DND-41 (cell line): ENCODE measurements around the gene CDKN2C.
"Not testable (repeated sequence)": the region's sequence is repeated elsewhere in the genome, so short reads cannot be mapped to it uniquely, and the experiment has no call there.

Experiments used
- ATAC-seq: fragments of 200-7000 bp; cut with Tn5 transposase; 3 replicates; pipeline ENCODE4 v1.9.1; 2021; ENCODE audit warnings: low read depth; ENCODE audit not compliant: insufficient read depth
- DNase-seq: peaks from one replicate; pipeline ENCODE4 v3.0.0-alpha.2; 2020
- H2AFZ ChIP-seq: 2 replicates; pipeline ENCODE4 v1.6.0; 2012; ENCODE audit warnings: low read depth, low read length
- H3K27ac ChIP-seq: 2 replicates; pipeline ENCODE4 v1.5.1; 2012; ENCODE audit warnings: low read length, inconsistent platforms
- H3K27me3 ChIP-seq: fragments of 200-600 bp; sonication (generic); 2 replicates; pipeline ENCODE4 v1.6.0; 2012; ENCODE audit warnings: low read length, mild to moderate bottlenecking, inconsistent platforms; ENCODE audit not compliant: insufficient read depth, poor library complexity
- H3K36me3 ChIP-seq: 2 replicates; pipeline ENCODE4 v1.5.1; 2012; ENCODE audit warnings: low read length, inconsistent platforms; ENCODE audit not compliant: insufficient read depth
- H3K4me1 ChIP-seq: 2 replicates; pipeline ENCODE4 v1.5.1; 2012; ENCODE audit warnings: mild to moderate bottlenecking, low read length; ENCODE audit not compliant: insufficient read depth
- H3K4me2 ChIP-seq: 2 replicates; pipeline ENCODE4 v1.6.0; 2012; ENCODE audit warnings: mild to moderate bottlenecking, moderate library complexity, low read length, inconsistent platforms; ENCODE audit not compliant: insufficient read depth
- H3K4me3 ChIP-seq, 2 experiments: fragments of 200-600 bp in 1 of 2; shearing (Covaris generic) in 1 of 2; 2 replicates each; pipeline ENCODE4 v1.5.1; 2012 to 2016; ENCODE audit warnings: inconsistent platforms in 2 of 2, low read length in 2 of 2, mild to moderate bottlenecking in 2 of 2, low read depth in 1 of 2, moderate library complexity in 1 of 2
- H3K79me2 ChIP-seq: 2 replicates; pipeline ENCODE4 v1.6.0; 2012; ENCODE audit warnings: low read length, inconsistent platforms; ENCODE audit not compliant: insufficient read depth
- H3K9ac ChIP-seq: 2 replicates; pipeline ENCODE4 v1.6.0; 2012; ENCODE audit warnings: low read depth, mild to moderate bottlenecking, inconsistent platforms, low read length, moderate library complexity
- H3K9me3 ChIP-seq: 2 replicates; pipeline ENCODE4 v1.5.1; 2012; ENCODE audit warnings: low read length, moderate library complexity, mild to moderate bottlenecking, inconsistent platforms; ENCODE audit not compliant: insufficient read depth, severe bottlenecking
- H4K20me1 ChIP-seq: 2 replicates; pipeline ENCODE4 v1.6.0; 2012; ENCODE audit warnings: low read length; ENCODE audit not compliant: insufficient read depth
- CTCF ChIP-seq: IDR thresholded peaks from 2 replicates; pipeline ENCODE4 v1.5.1; 2012; ENCODE audit warnings: borderline replicate concordance, low read length, moderate library complexity, mild to moderate bottlenecking; ENCODE audit not compliant: poor library complexity, severe bottlenecking; ENCODE audit errors: extremely low read depth
- EZH2 ChIP-seq: IDR thresholded peaks from 3 replicates; pipeline ENCODE4 v1.6.1; 2012; ENCODE audit warnings: borderline replicate concordance, low read depth, mild to moderate bottlenecking, moderate library complexity, low read length, inconsistent platforms; ENCODE audit not compliant: severe bottlenecking

Gene CDKN2C

GRCh38 chr1:50930965-50931737 lies 38.9 kb upstream of the CDKN2C start:
- Histone ChIP-seq H3K4me2 (no peak overlapping the region), H3K36me3 (peaks cover 14% of the 10 kb centered on the region; the same call in 1 of the 2 replicates), H3K27me3 (no peaks in the 10 kb centered on the region), H3K79me2 (peaks cover 98% of the 10 kb centered on the region), H3K9me3 (no peaks in the 10 kb centered on the region), H2AFZ (no peak overlapping the region), H3K4me1 (no peaks in the 10 kb centered on the region), H3K4me3 (no peak overlapping the region), H3K9ac (no peak overlapping the region), H4K20me1 (peaks cover 31% of the 10 kb centered on the region), H3K27ac (no peak overlapping the region)
- no peak for ATAC-seq
- DNase-seq: no peak
- TF ChIP-seq EZH2: no peak
- no peak for TF ChIP-seq CTCF

GRCh38 chr1:50932043-50932442 lies 38.0 kb upstream of the CDKN2C start:
- Histone ChIP-seq H3K36me3 (peaks cover 12% of the 10 kb centered on the region; the same call in 1 of the 2 replicates), H3K79me2 (peaks cover 98% of the 10 kb centered on the region), H4K20me1 (peaks cover 39% of the 10 kb centered on the region)
- H3K4me3 ChIP-seq, ATAC-seq, H3K4me2 ChIP-seq, H3K27me3 ChIP-seq, H3K27ac ChIP-seq, H3K9ac ChIP-seq, H3K4me1 ChIP-seq, H3K9me3 ChIP-seq, DNase-seq, H2AFZ ChIP-seq: not testable (repeated sequence)

DNA sequence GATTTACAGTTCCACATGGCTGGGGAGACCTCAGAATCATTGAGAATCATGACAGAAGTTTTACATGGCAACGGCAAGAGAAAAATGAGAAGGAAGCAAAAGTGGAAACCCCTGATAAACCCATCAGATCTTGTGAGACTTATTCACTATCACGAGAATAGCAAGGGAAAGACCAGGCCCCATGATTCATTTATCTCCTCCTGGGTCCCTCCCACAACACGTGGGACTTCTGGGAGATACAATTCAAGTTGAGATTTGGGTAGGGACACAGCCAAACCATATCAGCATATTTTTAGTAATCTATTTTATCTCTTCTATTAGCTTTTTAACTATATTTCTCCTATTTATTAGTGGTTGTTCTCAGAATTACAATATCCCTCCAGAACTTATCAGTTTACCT lies 36.3 kb upstream of the CDKN2C start:
- Histone ChIP-seq H4K20me1 (peaks cover 41% of the 10 kb centered on the region), H3K79me2 (peaks cover 98% of the 10 kb centered on the region)
- not testable (repeated sequence) for H3K27me3 ChIP-seq, H3K9me3 ChIP-seq, H3K4me1 ChIP-seq, H2AFZ ChIP-seq, H3K4me2 ChIP-seq, H3K27ac ChIP-seq, H3K4me3 ChIP-seq, H3K9ac ChIP-seq, ATAC-seq, DNase-seq, H3K36me3 ChIP-seq

DNA sequence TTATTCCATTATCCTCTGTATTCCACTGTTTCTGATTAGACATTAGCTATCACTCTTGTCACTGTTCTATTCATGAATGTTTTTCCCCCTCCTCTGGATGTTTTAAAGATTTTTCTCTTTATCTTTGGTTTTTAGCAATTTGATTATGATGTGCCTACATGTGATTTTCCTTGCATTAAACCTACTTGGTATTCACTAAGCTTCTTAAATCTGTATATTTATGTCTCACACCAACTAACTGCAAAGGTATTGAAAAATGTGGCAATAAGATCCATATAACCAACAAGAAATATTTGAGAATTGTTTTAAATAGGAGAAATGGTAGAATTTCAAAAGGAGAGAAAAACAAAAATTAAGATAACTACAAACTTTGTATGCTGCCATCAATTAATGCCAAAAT lies 35.2 kb upstream of the CDKN2C start:
- no peak overlapping the region for H3K4me3 ChIP-seq
- 0 out of 2 replicates have a peak, but pooled peaks cover 3% of the 10 kb centered on the region for H3K36me3 ChIP-seq
- ATAC-seq (no peak), DNase-seq (no peak)
- H3K4me1 ChIP-seq: no peaks in the 10 kb centered on the region
- H3K79me2 ChIP-seq: peaks cover 98% of the 10 kb centered on the region
- no peak overlapping the region for H3K27ac ChIP-seq
- H3K27me3 ChIP-seq: no peaks in the 10 kb centered on the region
- peaks cover 40% of the 10 kb centered on the region for H4K20me1 ChIP-seq
- TF ChIP-seq CTCF (no peak), EZH2 (no peak)
- H3K9ac ChIP-seq: no peak overlapping the region
- H2AFZ ChIP-seq: no peak overlapping the region
- H3K9me3 ChIP-seq: no peaks in the 10 kb centered on the region
- H3K4me2 ChIP-seq: no peak overlapping the region

DNA sequence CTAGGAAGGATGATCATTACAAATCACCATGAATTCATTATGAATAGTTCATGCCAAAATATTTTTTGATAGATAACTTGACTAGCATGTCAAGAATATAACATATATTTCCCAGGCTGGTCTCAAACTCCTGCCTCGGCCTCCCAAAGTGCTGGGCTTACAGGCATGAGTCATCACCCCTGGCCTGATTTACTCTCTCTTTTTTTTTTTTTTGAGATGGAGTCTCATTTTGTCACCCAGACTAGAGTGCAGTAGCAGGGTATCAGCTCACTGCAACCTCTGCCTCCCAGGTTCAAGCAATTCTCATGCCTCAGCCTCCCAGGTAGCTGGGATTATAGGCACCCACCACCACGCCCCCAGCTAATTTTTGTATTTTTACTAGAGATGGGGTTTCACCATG lies 34.8 kb upstream of the CDKN2C start:
- Histone ChIP-seq H4K20me1 (peaks cover 37% of the 10 kb centered on the region), H3K79me2 (peaks cover 98% of the 10 kb centered on the region)
- not testable (repeated sequence) for H2AFZ ChIP-seq, H3K4me1 ChIP-seq, ATAC-seq, H3K27ac ChIP-seq, H3K36me3 ChIP-seq, H3K27me3 ChIP-seq, H3K4me3 ChIP-seq, H3K9me3 ChIP-seq, DNase-seq, H3K4me2 ChIP-seq, H3K9ac ChIP-seq
